ENCODE measurements around the gene SLC4A9. TPM values are rescaled to one million over a fixed set of nuclear protein-coding genes. Genes with fewer than 3 reads are reported as not detected.
"Not testable (repeated sequence)": the region's sequence is repeated elsewhere in the genome, so short reads cannot be mapped to it uniquely, and the experiment has no call there.

SLC4A9 gene
- total RNA-seq, 4 donors from 2014 or later: 0.48 to 3.0 (median 0.82) TPM; not detected in 1

GRCh38 chr5:140341591-140341990 lies 18.4 kb upstream of the SLC4A9 start:
- TF ChIP-seq EP300 (IDR thresholded peaks at IDR 0.05; ENCODE audit: low read depth) (no peak), CTCF (IDR thresholded peaks at IDR 0.05) (no peak), POLR2AphosphoS5 (IDR thresholded peaks at IDR 0.05) (no peak), POLR2A (IDR thresholded peaks at IDR 0.05) (no peak)
- no peaks in the 10 kb centered on the region for H3K36me3 ChIP-seq
- H3K4me3 ChIP-seq: no peak overlapping the region
- H3K27me3 ChIP-seq: no peaks in the 10 kb centered on the region
- no peak for DNase-seq
- intact Hi-C loops (cut with DNase I; ENCODE audit: low total_unique reads): loop anchor here (10.0 kb wide), 1 partner anchor 167 kb away; the partner anchor contains the start of gene CYSTM1
- in situ Hi-C loops (cut with MboI; ENCODE audit: low pct_ligation_motif_present in 1 of 4, low pct_unique_long_range_greater_than_20kb in 1 of 4, low sequenced_read_pairs in 3 of 4): no loop called here
- no peaks in the 10 kb centered on the region for H3K9me3 ChIP-seq
- H3K27ac ChIP-seq: peak overlapping the region; percentile 28 to 53 (median 46)
- peaks cover 0 to 40% (median 21%) of the 10 kb centered on the region in 4 donors for H3K4me1 ChIP-seq
- WGBS, 2 donors (ENCODE audit: low coverage in 1 of 2): 92% methylated on average over 5 of the region's 5 CpGs; no CpG with 5 or more reads in 1 of the 2 donors

GRCh38 chr5:140342287-140342686 lies 17.7 kb upstream of the SLC4A9 start:
- intact Hi-C loops (cut with DNase I; ENCODE audit: low total_unique reads): loop anchor here (10.0 kb wide), 1 partner anchor 167 kb away; the partner anchor contains the start of gene CYSTM1

GRCh38 chr5:140342896-140343295 lies 17.1 kb upstream of the SLC4A9 start:
- WGBS, 2 donors (ENCODE audit: low coverage in 1 of 2): 58 to 86% methylated on average over 1 of the region's 1 CpG
- H3K9me3 ChIP-seq: no peaks in the 10 kb centered on the region
- H3K27ac ChIP-seq: peak overlapping the region; percentile 10 to 53 (median 44)
- peaks cover 10 to 53% (median 33%) of the 10 kb centered on the region in 4 donors for H3K4me1 ChIP-seq
- H3K36me3 ChIP-seq: no peaks in the 10 kb centered on the region
- intact Hi-C loops (cut with DNase I; ENCODE audit: low total_unique reads) (loop anchor here (10.0 kb wide), 1 partner anchor 168 kb away; the partner anchor contains the start of gene CYSTM1), in situ Hi-C loops (cut with MboI; ENCODE audit: low pct_ligation_motif_present in 1 of 4, low pct_unique_long_range_greater_than_20kb in 1 of 4, low sequenced_read_pairs in 3 of 4) (no loop called here)
- DNase-seq: no peak
- no peak overlapping the region for H3K4me3 ChIP-seq
- no peak for TF ChIP-seq EP300 (IDR thresholded peaks at IDR 0.05; ENCODE audit: low read depth)
- no peak for TF ChIP-seq CTCF (IDR thresholded peaks at IDR 0.05)
- TF ChIP-seq POLR2AphosphoS5 (IDR thresholded peaks at IDR 0.05): no peak
- TF ChIP-seq POLR2A (IDR thresholded peaks at IDR 0.05): no peak
- no peaks in the 10 kb centered on the region for H3K27me3 ChIP-seq

More at GRCh38 chr5:140342287-140342686, 17.7 kb upstream of the SLC4A9 start:
- no peaks in the 10 kb centered on the region for H3K36me3 ChIP-seq
- H3K27ac ChIP-seq: peak overlapping the region; percentile 28 to 53 (median 46)
- peaks cover 4 to 47% (median 27%) of the 10 kb centered on the region in 4 donors for H3K4me1 ChIP-seq
- H3K9me3 ChIP-seq: no peaks in the 10 kb centered on the region
- TF ChIP-seq EP300 (IDR thresholded peaks at IDR 0.05; ENCODE audit: low read depth): peak; percentile 72
- TF ChIP-seq POLR2A (IDR thresholded peaks at IDR 0.05): no peak
- TF ChIP-seq POLR2AphosphoS5 (IDR thresholded peaks at IDR 0.05): no peak
- TF ChIP-seq CTCF (IDR thresholded peaks at IDR 0.05): no peak
- 64 to 92% methylated on average over 4 to 6 of the region's 6 CpGs for WGBS, 2 donors (ENCODE audit: low coverage in 1 of 2)
- no peaks in the 10 kb centered on the region for H3K27me3 ChIP-seq
- DNase-seq: no peak
- in situ Hi-C loops (cut with MboI; ENCODE audit: low pct_ligation_motif_present in 1 of 4, low pct_unique_long_range_greater_than_20kb in 1 of 4, low sequenced_read_pairs in 3 of 4): no loop called here
- H3K4me3 ChIP-seq: no peak overlapping the region

- intact Hi-C loops (cut with DNase I; ENCODE audit: low total_unique reads): loop anchor here (10.0 kb wide), 1 partner anchor 169 kb away; the partner anchor contains the start of gene CYSTM1
- H3K9me3 ChIP-seq; in situ Hi-C loops (cut with MboI; ENCODE audit: low pct_ligation_motif_present in 1 of 4, low pct_unique_long_range_greater_than_20kb in 1 of 4, low sequenced_read_pairs in 3 of 4); H3K36me3 ChIP-seq; DNase-seq; H3K4me3 ChIP-seq; H3K27me3 ChIP-seq: not testable (repeated sequence)
- Histone ChIP-seq H3K27ac (peak overlapping the region in 1 of 4 donors; percentile 10), H3K4me1 (peaks cover 19 to 63% (median 40%) of the 10 kb centered on the region in 4 donors)
- 93 to 97% methylated on average over 5 to 8 of the region's 8 CpGs for WGBS, 2 donors (ENCODE audit: low coverage in 1 of 2)
Measured at GRCh38 chr5:140343849-140344248, 16.1 kb upstream of the SLC4A9 start.

All from transverse colon (tissue), 4 donors.